ENCODE data around the gene PTGDR.
A peak's percentile ranks its signal among the peaks of the same experiment; 100 is the strongest.

PTGDR gene

GRCh38 chr14:52267501-52268278 lies at the start of gene PTGDR:
TSS of gene PTGDR (plus strand) at chr14:52267698. CDS start at chr14:52267815, 117 bp downstream.
- peak; percentile 17 for DNase-seq

GRCh38 chr14:52219488-52220084 lies 47.9 kb upstream of the PTGDR start:
- DNase-seq: no peak

- no peak for DNase-seq
These were observed 46.3 kb upstream of the PTGDR start for GRCh38 chr14:52220924-52221811.

GRCh38 chr14:52222901-52223300 lies 44.6 kb upstream of the PTGDR start:
- DNase-seq: no peak

- DNase-seq: no peak
These were observed 39.8 kb upstream of the PTGDR start for GRCh38 chr14:52227619-52228222.

- DNase-seq: no peak
These were observed 33.8 kb upstream of the PTGDR start for GRCh38 chr14:52233693-52234092.

GRCh38 chr14:52235434-52235833 lies 32.1 kb upstream of the PTGDR start:
- DNase-seq: no peak

- no peak for DNase-seq
These were observed 31.5 kb upstream of the PTGDR start for GRCh38 chr14:52235866-52236510.

GRCh38 chr14:52238682-52239081 lies 28.8 kb upstream of the PTGDR start:
- DNase-seq: no peak

GRCh38 chr14:52240623-52241022 lies 26.9 kb upstream of the PTGDR start:
- no peak for DNase-seq

GRCh38 chr14:52241087-52241793 lies 26.3 kb upstream of the PTGDR start:
- DNase-seq: no peak

- DNase-seq: no peak
These were observed 23.2 kb upstream of the PTGDR start for GRCh38 chr14:52244328-52244727.

GRCh38 chr14:52244997-52245396 lies 22.5 kb upstream of the PTGDR start:
- DNase-seq: no peak

- DNase-seq: no peak
These were observed 19.4 kb upstream of the PTGDR start for GRCh38 chr14:52248057-52248456.

GRCh38 chr14:52251724-52252123 lies 15.8 kb upstream of the PTGDR start:
- no peak for DNase-seq

GRCh38 chr14:52253503-52253902 lies 14.0 kb upstream of the PTGDR start:
- no peak for DNase-seq

- DNase-seq: no peak
These were observed 13.4 kb upstream of the PTGDR start for GRCh38 chr14:52254086-52254485.

- no peak for DNase-seq
These were observed 8.7 kb upstream of the PTGDR start for GRCh38 chr14:52258783-52259182.

- DNase-seq: no peak
These were observed 8.1 kb upstream of the PTGDR start for GRCh38 chr14:52259434-52259833.

- DNase-seq: no peak
These were observed 4.9 kb upstream of the PTGDR start for GRCh38 chr14:52262600-52262999.

GRCh38 chr14:52263190-52263589 lies 4.3 kb upstream of the PTGDR start:
- DNase-seq: no peak

GRCh38 chr14:52265253-52265652 lies 2.2 kb upstream of the PTGDR start:
- no peak for DNase-seq

Measured in stimulated activated CD4-positive, alpha-beta T cell treated with anti-CD3 and anti-CD28 coated beads, Interleukin-12 subunit alpha, Interleukin-12 subunit beta, amount 100 ng/mL, for 4 hours (primary cell).